Endothelial cell (in vitro differentiated cells): Measurements from ENCODE around the gene DDX24. TPM values are rescaled to one million over a fixed set of nuclear protein-coding genes. Genes with fewer than 3 reads are reported as not detected.

Experiments used
- DNase-seq: peaks from one replicate; pipeline ENCODE4 v3.0.0; 2021; ENCODE audit warnings: low spot score
- H3K27ac Mint-ChIP-seq: one replicate; pipeline ENCODE4 v1.8.0; 2021; ENCODE audit warnings: mixed read lengths, inconsistent platforms; ENCODE audit not compliant: unreplicated experiment
- H3K27me3 Mint-ChIP-seq: one replicate; pipeline ENCODE4 v1.8.0; 2021; ENCODE audit warnings: mild to moderate bottlenecking, moderate library complexity, mixed read lengths, inconsistent platforms; ENCODE audit not compliant: unreplicated experiment
- H3K36me3 Mint-ChIP-seq: one replicate; pipeline ENCODE4 v1.8.0; 2021; ENCODE audit warnings: mild to moderate bottlenecking, low read depth, mixed read lengths, inconsistent platforms; ENCODE audit not compliant: unreplicated experiment
- H3K4me1 Mint-ChIP-seq: one replicate; pipeline ENCODE4 v1.8.0; 2021; ENCODE audit warnings: mild to moderate bottlenecking, mixed read lengths, inconsistent platforms; ENCODE audit not compliant: unreplicated experiment
- H3K4me3 Mint-ChIP-seq: one replicate; pipeline ENCODE4 v1.8.0; 2021; ENCODE audit warnings: mild to moderate bottlenecking, mixed read lengths, inconsistent platforms; ENCODE audit not compliant: unreplicated experiment
- H3K9me3 Mint-ChIP-seq: one replicate; pipeline ENCODE4 v1.8.0; 2021; ENCODE audit warnings: mixed read lengths, inconsistent platforms; ENCODE audit not compliant: unreplicated experiment
- CTCF ChIP-seq: fragments of 200-600 bp; sonication (generic); IDR thresholded peaks from one replicate; pipeline ENCODE4 v1.5.0; 2021; ENCODE audit warnings: antibody characterized with exemption; ENCODE audit not compliant: unreplicated experiment
- total RNA-seq: library from RNA; stranded (reverse); fragmentation: NEBNext Ultra II Directional; extraction: Animal tissue kit (Norgen Biotek cat#: 25700); gene quantifications from one replicate; pipeline ENCODE4 v1.2.1, GENCODE V29; 2021; ENCODE audit not compliant: unreplicated experiment

The DDX24 gene
- total RNA-seq, 1 donor from 2014 or later = 89.6 TPM

DNA sequence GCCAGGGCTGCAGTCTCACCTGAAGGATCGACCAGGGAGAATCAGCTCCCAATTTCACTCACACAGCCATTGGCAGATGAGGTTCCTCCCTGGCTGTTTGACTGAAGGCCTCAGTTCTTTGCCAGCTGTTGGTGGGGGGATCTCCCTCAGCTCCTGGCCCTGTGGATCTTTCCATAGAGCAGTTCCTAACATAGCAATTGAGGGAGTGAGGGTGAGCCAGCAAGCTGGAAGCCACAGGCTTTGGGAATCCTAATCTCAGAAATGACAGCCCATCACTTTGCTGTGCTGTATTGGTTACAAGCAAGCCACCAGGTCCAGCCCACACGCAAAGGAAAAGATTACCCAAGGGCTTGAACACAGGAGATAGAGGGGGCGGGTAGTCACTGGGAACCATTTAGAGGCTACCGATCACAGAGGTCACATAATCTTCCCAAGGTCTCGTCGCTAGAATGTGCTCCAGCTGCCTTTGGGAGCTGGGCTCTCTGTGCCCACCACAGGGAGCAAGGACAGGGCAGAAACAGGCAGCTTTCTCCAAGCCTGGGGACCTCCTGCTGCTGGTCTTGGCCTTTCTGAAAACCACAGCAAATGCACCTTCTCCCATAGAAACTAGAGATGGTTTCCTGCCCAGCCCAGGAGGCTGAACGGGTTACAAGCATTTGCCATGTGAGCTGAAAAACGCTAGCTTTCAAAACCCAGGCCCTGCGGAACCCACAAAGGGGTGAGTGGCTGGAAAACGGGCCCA is 59.4 kb downstream of the DDX24 start:
- TF ChIP-seq CTCF = no peak
- Mint-ChIP-seq H3K9me3 (peaks cover 4% of the 10 kb centered on the region), H3K4me1 (no peaks in the 10 kb centered on the region), H3K4me3 (no peak overlapping the region), H3K36me3 (peaks cover 4% of the 10 kb centered on the region), H3K27me3 (peaks cover 6% of the 10 kb centered on the region), H3K27ac (no peak overlapping the region)
- no peak for DNase-seq

DNA sequence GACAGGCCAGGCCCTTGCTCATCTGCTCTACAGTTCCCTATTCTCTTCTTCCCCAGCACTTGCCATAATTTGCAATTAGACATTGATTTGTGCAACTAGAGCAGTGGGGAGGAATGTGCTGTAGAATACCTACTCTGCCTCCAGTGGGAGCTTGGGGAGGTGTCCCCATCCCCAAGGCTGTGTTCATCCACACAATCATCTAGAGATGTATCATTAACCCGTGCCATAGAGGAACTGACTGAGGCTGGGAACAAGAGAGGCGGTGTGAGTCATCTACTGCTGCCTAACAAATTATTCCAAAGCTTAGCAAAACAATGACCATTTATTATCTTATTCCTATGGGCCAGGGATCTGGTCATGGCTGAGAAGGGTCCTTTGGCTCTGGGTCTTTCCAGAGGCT is 60.0 kb downstream of the DDX24 start:
- H3K27me3 Mint-ChIP-seq = peaks cover 6% of the 10 kb centered on the region
- H3K36me3 Mint-ChIP-seq = peaks cover 4% of the 10 kb centered on the region
- no peak for TF ChIP-seq CTCF
- H3K4me1 Mint-ChIP-seq = no peaks in the 10 kb centered on the region
- H3K9me3 Mint-ChIP-seq = peaks cover 4% of the 10 kb centered on the region
- no peak overlapping the region for H3K4me3 Mint-ChIP-seq
- DNase-seq = no peak
- no peak overlapping the region for H3K27ac Mint-ChIP-seq

- no peak for DNase-seq
- no peak overlapping the region for H3K27ac Mint-ChIP-seq
- H3K4me1 Mint-ChIP-seq = no peaks in the 10 kb centered on the region
- peaks cover 4% of the 10 kb centered on the region for H3K36me3 Mint-ChIP-seq
- peaks cover 4% of the 10 kb centered on the region for H3K9me3 Mint-ChIP-seq
- peaks cover 6% of the 10 kb centered on the region for H3K27me3 Mint-ChIP-seq
- TF ChIP-seq CTCF = no peak
- H3K4me3 Mint-ChIP-seq = no peak overlapping the region
Observed at GRCh38 chr14:94020267-94020666, 60.7 kb downstream of the DDX24 start.

GRCh38 chr14:94019329-94019728 is 61.7 kb downstream of the DDX24 start:
- TF ChIP-seq CTCF = no peak
- Mint-ChIP-seq H3K9me3 (peaks cover 4% of the 10 kb centered on the region), H3K4me3 (no peak overlapping the region), H3K27me3 (peaks cover 5% of the 10 kb centered on the region), H3K36me3 (peaks cover 4% of the 10 kb centered on the region), H3K27ac (no peak overlapping the region), H3K4me1 (no peaks in the 10 kb centered on the region)
- no peak for DNase-seq

- no peak overlapping the region for H3K4me3 Mint-ChIP-seq
- no peak for DNase-seq
- no peak overlapping the region for H3K27ac Mint-ChIP-seq
- peaks cover 5% of the 10 kb centered on the region for H3K27me3 Mint-ChIP-seq
- no peak for TF ChIP-seq CTCF
- H3K4me1 Mint-ChIP-seq = no peaks in the 10 kb centered on the region
- peaks cover 4% of the 10 kb centered on the region for H3K36me3 Mint-ChIP-seq
- H3K9me3 Mint-ChIP-seq = peaks cover 4% of the 10 kb centered on the region
Observed at GRCh38 chr14:94018308-94018707, 62.7 kb downstream of the DDX24 start.
